Hepatocyte (in vitro differentiated cells): ENCODE measurements around the gene VSNL1. TPM values are rescaled to one million over a fixed set of nuclear protein-coding genes. Genes with fewer than 3 reads are reported as not detected.

Source experiments
- DNase-seq: peaks from one replicate; pipeline ENCODE4 v3.0.0-alpha.2; 2016; ENCODE audit warnings: low spot score
- H2AFZ ChIP-seq: fragments of 200-600 bp; sonication (generic); 2 replicates; pipeline ENCODE4 v1.6.0; 2016; ENCODE audit warnings: antibody characterized with exemption, mild to moderate bottlenecking
- H3K27ac ChIP-seq: fragments of 200-600 bp; sonication (generic); 2 replicates; pipeline ENCODE4 v1.5.1; 2016; ENCODE audit warnings: mild to moderate bottlenecking
- H3K27me3 ChIP-seq: fragments of 200-600 bp; sonication (generic); 2 replicates; pipeline ENCODE4 v1.6.1; 2016
- H3K36me3 ChIP-seq: fragments of 200-600 bp; sonication (generic); replicated peaks from 2 replicates; pipeline ENCODE4 v1.5.1; 2016; ENCODE audit warnings: low read depth; ENCODE audit not compliant: insufficient read depth
- H3K4me1 ChIP-seq: fragments of 200-600 bp; sonication (generic); 2 replicates; pipeline ENCODE4 v1.5.1; 2016; ENCODE audit warnings: mild to moderate bottlenecking, moderate library complexity; ENCODE audit not compliant: insufficient read depth
- H3K4me2 ChIP-seq: fragments of 200-600 bp; sonication (generic); 2 replicates; pipeline ENCODE4 v1.6.0; 2016
- H3K4me3 ChIP-seq: fragments of 200-600 bp; sonication (generic); 2 replicates; pipeline ENCODE4 v1.5.1; 2016; ENCODE audit warnings: mild to moderate bottlenecking
- H3K79me2 ChIP-seq: fragments of 200-600 bp; sonication (generic); 2 replicates; pipeline ENCODE4 v1.6.0; 2017; ENCODE audit warnings: mild to moderate bottlenecking
- H3K9me2 ChIP-seq: fragments of 200-600 bp; sonication (generic); replicated peaks from 2 replicates; pipeline ENCODE4 v1.6.0; 2017; ENCODE audit warnings: mild to moderate bottlenecking; ENCODE audit not compliant: insufficient read depth
- H3K9me3 ChIP-seq: fragments of 200-600 bp; sonication (generic); 2 replicates; pipeline ENCODE4 v1.5.1; 2016; ENCODE audit warnings: low read depth, mild to moderate bottlenecking
- H4K20me1 ChIP-seq: fragments of 200-600 bp; sonication (generic); 2 replicates; pipeline ENCODE4 v1.6.0; 2016; ENCODE audit warnings: mild to moderate bottlenecking; ENCODE audit not compliant: insufficient read depth, poor library complexity, severe bottlenecking
- CTCF ChIP-seq: fragments of 200-600 bp; sonication (generic); IDR thresholded peaks from 2 replicates; pipeline ENCODE4 v1.5.1; 2016; ENCODE audit warnings: antibody characterized with exemption, mild to moderate bottlenecking; ENCODE audit not compliant: poor library complexity
- EZH2 ChIP-seq: fragments of 200-600 bp; sonication (generic); IDR thresholded peaks from 2 replicates; pipeline ENCODE4 v1.6.1; 2016; ENCODE audit warnings: antibody characterized with exemption, mild to moderate bottlenecking, borderline replicate concordance
- EZH2phosphoT487 ChIP-seq: fragments of 200-600 bp; sonication (generic); IDR thresholded peaks from one replicate; pipeline ENCODE4 v1.6.1; 2018; ENCODE audit warnings: antibody characterized with exemption, mild to moderate bottlenecking, low read depth, moderate library complexity; ENCODE audit not compliant: unreplicated experiment, severe bottlenecking
- WGBS: methylation state at CpG from one replicate; pipeline ENCODE4 v1.1.6; 2016; ENCODE audit warnings: low lambda C conversion rate; ENCODE audit errors: missing lambda C conversion rate; 5-methylcytosine and 5-hydroxymethylcytosine counted together
- polyA plus RNA-seq: library from polyadenylated mRNA; unstranded; fragments of >200 nt; fragmentation: Nextera tagmentation; extraction: Ambion mirVana; gene quantifications from 2 replicates; pipeline ENCODE4 v1.2.1, GENCODE V29; 2016
- total RNA-seq: library from RNA; depleted of rRNA; stranded (reverse); fragments of >200 nt; gene quantifications from 2 replicates; pipeline ENCODE4 v1.2.3, GENCODE V29; 2014

VSNL1 gene
- total and polyA plus RNA-seq, 2 experiments from 2014 or later = 9.4 to 16.0 TPM

GRCh38 chr2:17615147-17615546, 74.7 kb downstream of the VSNL1 start:
- TF ChIP-seq EZH2phosphoT487 = no peak
- no peak for TF ChIP-seq CTCF
- no peak for TF ChIP-seq EZH2
- Histone ChIP-seq H3K9me2 (no peaks in the 10 kb centered on the region), H3K27ac (no peak overlapping the region), H3K27me3 (no peaks in the 10 kb centered on the region), H3K79me2 (no peaks in the 10 kb centered on the region), H3K4me1 (no peaks in the 10 kb centered on the region), H3K36me3 (no peaks in the 10 kb centered on the region), H4K20me1 (no peaks in the 10 kb centered on the region), H3K4me2 (no peak overlapping the region), H3K9me3 (no peaks in the 10 kb centered on the region), H2AFZ (no peak overlapping the region), H3K4me3 (no peak overlapping the region)
- WGBS = 77% methylated on average over 1 of the region's 1 CpG
- DNase-seq = no peak

GRCh38 chr2:17615728-17616351, 75.3 kb downstream of the VSNL1 start:
- DNase-seq = no peak
- Histone ChIP-seq H3K4me1 (no peaks in the 10 kb centered on the region), H3K4me2 (no peak overlapping the region), H3K79me2 (no peaks in the 10 kb centered on the region), H3K27me3 (no peaks in the 10 kb centered on the region), H4K20me1 (no peaks in the 10 kb centered on the region), H2AFZ (no peak overlapping the region), H3K9me2 (no peaks in the 10 kb centered on the region), H3K9me3 (no peaks in the 10 kb centered on the region), H3K4me3 (no peak overlapping the region), H3K27ac (no peak overlapping the region), H3K36me3 (no peaks in the 10 kb centered on the region)
- TF ChIP-seq EZH2phosphoT487 (no peak), EZH2 (no peak), CTCF (no peak)
- WGBS = 94% methylated on average over 1 of the region's 1 CpG

- Histone ChIP-seq H3K4me2 (no peak overlapping the region), H3K79me2 (no peaks in the 10 kb centered on the region), H4K20me1 (no peaks in the 10 kb centered on the region), H3K4me3 (no peak overlapping the region), H3K9me3 (no peaks in the 10 kb centered on the region), H2AFZ (no peak overlapping the region), H3K27ac (no peak overlapping the region), H3K4me1 (no peaks in the 10 kb centered on the region), H3K36me3 (no peaks in the 10 kb centered on the region), H3K9me2 (no peaks in the 10 kb centered on the region), H3K27me3 (no peaks in the 10 kb centered on the region)
- TF ChIP-seq EZH2 (no peak), EZH2phosphoT487 (no peak), CTCF (no peak)
- WGBS = 87% methylated on average over 1 of the region's 1 CpG
- DNase-seq = no peak
Measured at GRCh38 chr2:17616405-17616804, 75.9 kb downstream of the VSNL1 start.
